Measurements from ENCODE around the gene WFDC12.

- TF ChIP-seq, protein P1, sequence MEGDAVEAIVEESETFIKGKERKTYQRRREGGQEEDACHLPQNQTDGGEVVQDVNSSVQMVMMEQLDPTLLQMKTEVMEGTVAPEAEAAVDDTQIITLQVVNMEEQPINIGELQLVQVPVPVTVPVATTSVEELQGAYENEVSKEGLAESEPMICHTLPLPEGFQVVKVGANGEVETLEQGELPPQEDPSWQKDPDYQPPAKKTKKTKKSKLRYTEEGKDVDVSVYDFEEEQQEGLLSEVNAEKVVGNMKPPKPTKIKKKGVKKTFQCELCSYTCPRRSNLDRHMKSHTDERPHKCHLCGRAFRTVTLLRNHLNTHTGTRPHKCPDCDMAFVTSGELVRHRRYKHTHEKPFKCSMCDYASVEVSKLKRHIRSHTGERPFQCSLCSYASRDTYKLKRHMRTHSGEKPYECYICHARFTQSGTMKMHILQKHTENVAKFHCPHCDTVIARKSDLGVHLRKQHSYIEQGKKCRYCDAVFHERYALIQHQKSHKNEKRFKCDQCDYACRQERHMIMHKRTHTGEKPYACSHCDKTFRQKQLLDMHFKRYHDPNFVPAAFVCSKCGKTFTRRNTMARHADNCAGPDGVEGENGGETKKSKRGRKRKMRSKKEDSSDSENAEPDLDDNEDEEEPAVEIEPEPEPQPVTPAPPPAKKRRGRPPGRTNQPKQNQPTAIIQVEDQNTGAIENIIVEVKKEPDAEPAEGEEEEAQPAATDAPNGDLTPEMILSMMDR (IDR thresholded peaks at IDR 0.05), result no peak
- TF ChIP-seq POLR2A (IDR thresholded peaks at IDR 0.05), result no peak
Observed at GRCh38 chr20:45115386-45115774, 8.9 kb downstream of the WFDC12 start.

All from uterus (tissue), 2 donors.